IMR-90 (cell line): Measurements from ENCODE around the gene SLC25A25. TPM values are rescaled to one million over a fixed set of nuclear protein-coding genes. Genes with fewer than 3 reads are reported as not detected.
"Not testable (repeated sequence)": the region's sequence is repeated elsewhere in the genome, so short reads cannot be mapped to it uniquely, and the experiment has no call there.

Experiments used
- ATAC-seq: fragments of 200-7000 bp; cut with Tn5 transposase; 2 replicates; pipeline ENCODE4 v1.9.1; 2020; ENCODE audit warnings: low read depth, mild to moderate bottlenecking, moderate library complexity
- BruUV-seq: library from RNA; stranded (reverse); fragments of 400-500 nt; replicated peaks from 2 replicates; lab custom pipeline; 2021; lab: Mats Ljungman, UMichigan
- CTCF ChIA-PET: fragments of 300-600 bp; formaldehyde crosslinking; extraction: SDS; loops from one replicate; lab custom pipeline; 2021; ENCODE audit warnings: antibody characterized with exemption; lab: Yijun Ruan, JAX
- POLR2A ChIA-PET: fragments of 300-600 bp; sonication (Branson Sonifier 250); formaldehyde crosslinking; loops from one replicate; lab custom pipeline; 2022; ENCODE audit warnings: antibody characterized with exemption; ENCODE audit not compliant: unreplicated experiment; lab: Charles Lee
- DNase-seq: peaks from one replicate; pipeline ENCODE4 v3.0.0; 2013
- H2AFZ ChIP-seq: replicated peaks from 2 replicates; pipeline ENCODE3; 2013; ENCODE audit warnings: low read length, mild to moderate bottlenecking; ENCODE audit not compliant: poor library complexity
- H2AK5ac ChIP-seq: 2 replicates; pipeline ENCODE4 v1.6.1; 2013; ENCODE audit warnings: low read depth, low read length, inconsistent platforms
- H2AK9ac ChIP-seq: replicated peaks from 2 replicates; pipeline ENCODE3; 2013; ENCODE audit warnings: mild to moderate bottlenecking, low read depth, low read length, moderate library complexity; ENCODE audit not compliant: poor library complexity
- H2BK120ac ChIP-seq: 2 replicates; pipeline ENCODE4 v1.6.1; 2013; ENCODE audit warnings: low read depth, low read length, inconsistent platforms
- H2BK15ac ChIP-seq: 3 replicates; pipeline ENCODE4 v1.6.1; 2013; ENCODE audit warnings: low read depth, low read length, inconsistent platforms
- H2BK20ac ChIP-seq: 2 replicates; pipeline ENCODE4 v1.6.1; 2013; ENCODE audit warnings: low read depth, mild to moderate bottlenecking, inconsistent platforms, low read length, moderate library complexity
- H2BK5ac ChIP-seq: 2 replicates; pipeline ENCODE4 v1.6.1; 2013; ENCODE audit warnings: mild to moderate bottlenecking, low read depth, low read length, inconsistent platforms; ENCODE audit not compliant: poor library complexity, severe bottlenecking
- H3K14ac ChIP-seq: replicated peaks from 2 replicates; pipeline ENCODE4 v1.6.1; 2013; ENCODE audit warnings: low read depth, low read length, inconsistent platforms
- H3K18ac ChIP-seq: 2 replicates; pipeline ENCODE4 v1.6.1; 2013; ENCODE audit warnings: low read depth, low read length, control low read depth
- H3K23ac ChIP-seq: 2 replicates; pipeline ENCODE4 v1.6.1; 2013; ENCODE audit warnings: low read depth, low read length, inconsistent platforms
- H3K27ac ChIP-seq: 2 replicates; pipeline ENCODE4 v1.5.1; 2013; ENCODE audit warnings: mild to moderate bottlenecking, control low read depth, low read length; ENCODE audit not compliant: insufficient read depth
- H3K27me3 ChIP-seq: 2 replicates; pipeline ENCODE4 v1.6.1; 2013; ENCODE audit warnings: low read length; ENCODE audit not compliant: control insufficient read depth, insufficient read depth
- H3K36me3 ChIP-seq: 2 replicates; pipeline ENCODE4 v1.6.1; 2013; ENCODE audit warnings: low read length, mixed read lengths; ENCODE audit not compliant: control insufficient read depth, insufficient read depth
- H3K4ac ChIP-seq: 2 replicates; pipeline ENCODE4 v1.6.1; 2013; ENCODE audit warnings: low read depth, low read length, inconsistent platforms
- H3K4me1 ChIP-seq: 2 replicates; pipeline ENCODE4 v1.6.1; 2013; ENCODE audit warnings: low read length, mixed read lengths; ENCODE audit not compliant: control insufficient read depth, insufficient read depth
- H3K4me2 ChIP-seq: 2 replicates; pipeline ENCODE4 v1.6.1; 2013; ENCODE audit warnings: low read depth, mild to moderate bottlenecking, control low read depth, low read length, moderate library complexity
- H3K4me3 ChIP-seq: 2 replicates; pipeline ENCODE4 v1.5.1; 2013; ENCODE audit warnings: low read depth, mild to moderate bottlenecking, control low read depth, low read length, moderate library complexity; ENCODE audit not compliant: insufficient read depth
- H3K56ac ChIP-seq: 2 replicates; pipeline ENCODE4 v1.6.1; 2013; ENCODE audit warnings: low read length, inconsistent platforms; ENCODE audit not compliant: insufficient read depth; ENCODE audit errors: extremely low read depth
- H3K79me1 ChIP-seq, 2 experiments: 2 replicates each; pipeline ENCODE4 v1.6.1; 2013; ENCODE audit warnings: low read length in 2 of 2, inconsistent platforms in 1 of 2, low read depth in 1 of 2
- H3K9ac ChIP-seq: 2 replicates; pipeline ENCODE4 v1.6.1; 2013; ENCODE audit warnings: low read depth, low read length, control low read depth
- H3K9me1 ChIP-seq: 2 replicates; pipeline ENCODE4 v1.6.1; 2013; ENCODE audit warnings: low read length, inconsistent platforms; ENCODE audit not compliant: insufficient read depth
- H3K9me3 ChIP-seq: 2 replicates; pipeline ENCODE4 v1.6.1; 2013; ENCODE audit warnings: low read length; ENCODE audit not compliant: control insufficient read depth, insufficient read depth
- H4K20me1 ChIP-seq: 2 replicates; pipeline ENCODE4 v1.6.1; 2013; ENCODE audit warnings: low read length, inconsistent platforms; ENCODE audit not compliant: insufficient read depth
- H4K5ac ChIP-seq: 2 replicates; pipeline ENCODE4 v1.6.1; 2013; ENCODE audit warnings: mild to moderate bottlenecking, low read depth, low read length, control low read depth
- H4K8ac ChIP-seq, 2 experiments: 2 replicates each; pipeline ENCODE4 v1.6.1; 2013; ENCODE audit warnings: low read depth in 2 of 2, low read length in 2 of 2, control low read depth in 1 of 2, inconsistent platforms in 1 of 2
- H4K91ac ChIP-seq: 2 replicates; pipeline ENCODE4 v1.6.1; 2013; ENCODE audit warnings: low read depth, low read length, inconsistent platforms; ENCODE audit not compliant: insufficient read depth
- WGBS, 2 experiments: methylation state at CpG; one replicate each; pipeline versions ENCODE4 v1.1.5 to v1.1.7; 2013; ENCODE audit warnings: missing lambda C conversion rate in 2 of 2; ENCODE audit not compliant: insufficient read length in 1 of 2; ENCODE audit errors: extremely low coverage in 2 of 2; 5-methylcytosine and 5-hydroxymethylcytosine counted together
- dilution Hi-C: fragments of 300-500 bp; cut with HindIII; formaldehyde crosslinking; loops from one replicate; pipeline ENCODE4 v1.14.3; 2018; ENCODE audit warnings: low sequenced_read_pairs; ENCODE audit not compliant: unreplicated experiment
- in situ Hi-C: fragments of 300-500 bp; cut with MboI; formaldehyde crosslinking; loops from 3 replicates; pipeline ENCODE4 v1.14.3; 2019; ENCODE audit warnings: low sequenced_read_pairs, inconsistent platforms, mixed read lengths
- intact Hi-C: fragments of 100-400 bp; cut with micrococcal nuclease; formaldehyde crosslinking; loops from 2 replicates; pipeline ENCODE4 v1.10.0; 2022
- polyA plus RNA-seq, 3 experiments: library from polyadenylated mRNA; depleted of rRNA; stranded (reverse); fragments of >200 nt; gene quantifications; 2 replicates each; pipeline ENCODE4 v1.2.3, GENCODE V29; 2012; ENCODE audit warnings: low replicate concordance in 1 of 3
- total RNA-seq: library from RNA; depleted of rRNA; stranded (reverse); fragments of >200 nt; gene quantifications from 2 replicates; pipeline ENCODE4 v1.2.3, GENCODE V29; 2012

The SLC25A25 gene
- total and polyA plus RNA-seq, 2 of the 4 experiments (the other 2 are of a cell fraction), result 14.0 to 17.9 TPM

GRCh38 chr9:128023671-128024070, 44.4 kb upstream of the SLC25A25 start:
- H3K4me1 ChIP-seq, ATAC-seq, POLR2A ChIA-PET, H2BK120ac ChIP-seq, H3K4ac ChIP-seq, dilution Hi-C loops, BruUV-seq, H2BK20ac ChIP-seq, H3K9me3 ChIP-seq, H4K5ac ChIP-seq, H3K18ac ChIP-seq, H3K36me3 ChIP-seq, H3K4me3 ChIP-seq, intact Hi-C loops, H4K8ac ChIP-seq, H3K79me1 ChIP-seq, H2BK5ac ChIP-seq, H3K23ac ChIP-seq, H3K56ac ChIP-seq, CTCF ChIA-PET, H4K20me1 ChIP-seq, H3K27ac ChIP-seq, H3K27me3 ChIP-seq, H3K9me1 ChIP-seq, H2BK15ac ChIP-seq, DNase-seq, H2AFZ ChIP-seq, H3K14ac ChIP-seq, H4K91ac ChIP-seq, H2AK9ac ChIP-seq, in situ Hi-C loops, H3K4me2 ChIP-seq, H3K9ac ChIP-seq, H2AK5ac ChIP-seq: not testable (repeated sequence)
- 100% methylated on average over 2 of the region's 12 CpGs; no CpG with 5 or more reads in 1 of the 2 experiments for WGBS, 2 experiments
